HepG2 (cell line): ENCODE results near the gene EXOSC6. TPM values are rescaled to one million over a fixed set of nuclear protein-coding genes. Genes with fewer than 3 reads are reported as not detected.

ENCODE experiments used
- EZH2 ChIP-seq: conservative IDR thresholded peaks from 2 replicates; pipeline ENCODE4 v1.6.1; 2012; ENCODE audit warnings: mild to moderate bottlenecking, low read depth, low read length, moderate library complexity
- FOSL2 ChIP-seq: sonication (generic); formaldehyde crosslinking; IDR thresholded peaks from 2 replicates; pipeline ENCODE4 v1.4.0; 2020; ENCODE audit warnings: missing genetic modification reagents
- HDAC6 ChIP-seq: fragments of 200-600 bp; sonication (generic); IDR thresholded peaks from 2 replicates; pipeline ENCODE4 v1.7.0; 2017; ENCODE audit warnings: mild to moderate bottlenecking, antibody characterized with exemption, low read length, low read depth
- MAZ ChIP-seq, 2 experiments: sonication (generic) in 1 of 2; formaldehyde crosslinking in 1 of 2; IDR thresholded peaks; 2 replicates each; pipeline versions ENCODE4 v1.5.0 to v1.6.1; 2012 to 2020; ENCODE audit warnings: low read depth in 2 of 2, mild to moderate bottlenecking in 2 of 2, borderline replicate concordance in 1 of 2, improper control_type of control experiment in 1 of 2, low read length in 1 of 2, missing genetic modification reagents in 1 of 2, moderate library complexity in 1 of 2
- NBN ChIP-seq: fragments of 450-650 bp; conservative IDR thresholded peaks from 2 replicates; pipeline ENCODE4 v1.6.1; 2017
- NRL ChIP-seq: sonication (generic); formaldehyde crosslinking; IDR thresholded peaks from 2 replicates; pipeline ENCODE4 v1.5.0; 2020; ENCODE audit warnings: missing genetic modification reagents, mild to moderate bottlenecking, moderate library complexity, borderline replicate concordance
- RXRA ChIP-seq: sonication (generic); formaldehyde crosslinking; IDR thresholded peaks from 2 replicates; pipeline ENCODE4 v1.5.1; 2020; ENCODE audit warnings: missing genetic modification reagents
- SAFB2 ChIP-seq: sonication (generic); formaldehyde crosslinking; IDR thresholded peaks from 2 replicates; pipeline ENCODE4 v1.5.1; 2020; ENCODE audit warnings: missing genetic modification reagents, low read depth, mild to moderate bottlenecking, borderline replicate concordance
- U2AF1 ChIP-seq: fragments of 200-400 bp; formaldehyde crosslinking; optimal IDR thresholded peaks from 2 replicates; pipeline ENCODE3; 2017; ENCODE audit warnings: mild to moderate bottlenecking, low read depth, low read length
- ZNF24 ChIP-seq: fragments of 450-650 bp; IDR thresholded peaks from 2 replicates; pipeline ENCODE4 v1.6.1; 2017; ENCODE audit warnings: antibody characterized with exemption, mild to moderate bottlenecking
- ZNF264 ChIP-seq: sonication (generic); formaldehyde crosslinking; IDR thresholded peaks from 2 replicates; pipeline ENCODE4 v1.4.0; 2020; ENCODE audit warnings: missing genetic modification reagents
- polyA plus RNA-seq, 8 experiments: library from polyadenylated mRNA; depleted of rRNA in 3 of 8; stranded (reverse) in 7 of 8; unstranded in 1 of 8; fragments of >200 nt; fragmentation: Illumina TruSeq in 4 of 8; extraction: Trizol in 4 of 8; gene quantifications; 2 replicates each; pipeline versions ENCODE4 v1.2.1 to v1.2.3, GENCODE V29; 2011 to 2016; ENCODE audit warnings: low read depth in 4 of 8, missing spikeins in 1 of 8, mixed read lengths in 1 of 8; ENCODE audit not compliant: insufficient read depth in 1 of 8
- total RNA-seq, 5 experiments: library from RNA; depleted of rRNA; stranded (reverse); fragments of >200 nt; fragmentation: Illumina TruSeq; extraction: Trizol; gene quantifications; 2 replicates each; pipeline ENCODE4 v1.2.3, GENCODE V29; 2016; ENCODE audit warnings: low read depth in 1 of 5
- TF ChIP-seq, protein P1 (sequence below): sonication (generic); formaldehyde crosslinking; IDR thresholded peaks from 2 replicates; pipeline ENCODE4 v1.5.0; 2020; ENCODE audit warnings: mild to moderate bottlenecking, missing genetic modification reagents, borderline replicate concordance
- TF ChIP-seq, protein P2 (sequence below), 2 experiments: IDR thresholded peaks; 2 replicates each; pipeline ENCODE4 v1.6.1; 2011 to 2012; ENCODE audit warnings: low read length in 2 of 2, borderline replicate concordance in 1 of 2, low read depth in 1 of 2, mild to moderate bottlenecking in 1 of 2, moderate library complexity in 1 of 2
- TF ChIP-seq, protein P3 (sequence below): sonication (generic); formaldehyde crosslinking; IDR thresholded peaks from 2 replicates; pipeline ENCODE4 v1.5.0; 2020; ENCODE audit warnings: mild to moderate bottlenecking, missing genetic modification reagents, borderline replicate concordance

Gene EXOSC6
- total and polyA plus RNA-seq, 2 of the 13 experiments (the other 11 are each of a cell fraction or from before 2014, with no cell fraction given): 13.1 to 39.9 TPM

DNA sequence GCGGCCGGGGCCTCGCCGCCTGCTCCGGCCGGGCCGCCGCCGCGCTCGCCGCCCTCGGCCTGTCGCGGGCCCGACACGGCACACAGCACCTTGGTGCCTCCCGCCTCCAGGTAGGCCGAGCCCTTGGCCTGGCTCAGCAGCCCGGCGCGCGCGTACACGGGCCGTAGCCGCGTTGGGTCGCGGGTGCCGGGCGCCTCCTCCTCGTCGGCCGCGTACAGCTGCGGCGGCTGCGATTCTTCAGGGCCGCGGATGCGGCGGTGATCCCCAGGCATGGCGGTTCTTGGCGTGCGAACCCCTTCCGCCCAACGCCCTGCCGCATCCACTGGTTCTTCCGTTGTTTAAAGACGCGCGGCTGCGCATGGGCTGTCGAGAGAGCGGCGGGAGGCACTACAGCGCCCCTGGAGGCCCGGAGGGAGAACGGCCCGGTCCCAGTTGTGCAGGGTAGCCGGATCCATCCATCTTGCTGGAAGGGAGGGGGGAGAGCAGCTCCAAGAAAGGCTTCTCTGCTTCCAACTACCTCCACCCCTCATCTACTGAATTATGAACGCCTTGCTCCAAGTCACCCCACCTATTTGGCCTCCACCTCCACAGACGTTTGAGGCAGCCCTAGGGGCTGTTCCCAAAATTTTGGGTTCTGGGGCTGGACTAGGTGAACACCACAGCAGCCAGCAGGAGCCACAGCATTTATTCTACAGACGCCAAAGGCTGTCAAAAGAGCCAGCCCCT, at the start of gene EXOSC6 (continued):
- TF ChIP-seq, protein P1, sequence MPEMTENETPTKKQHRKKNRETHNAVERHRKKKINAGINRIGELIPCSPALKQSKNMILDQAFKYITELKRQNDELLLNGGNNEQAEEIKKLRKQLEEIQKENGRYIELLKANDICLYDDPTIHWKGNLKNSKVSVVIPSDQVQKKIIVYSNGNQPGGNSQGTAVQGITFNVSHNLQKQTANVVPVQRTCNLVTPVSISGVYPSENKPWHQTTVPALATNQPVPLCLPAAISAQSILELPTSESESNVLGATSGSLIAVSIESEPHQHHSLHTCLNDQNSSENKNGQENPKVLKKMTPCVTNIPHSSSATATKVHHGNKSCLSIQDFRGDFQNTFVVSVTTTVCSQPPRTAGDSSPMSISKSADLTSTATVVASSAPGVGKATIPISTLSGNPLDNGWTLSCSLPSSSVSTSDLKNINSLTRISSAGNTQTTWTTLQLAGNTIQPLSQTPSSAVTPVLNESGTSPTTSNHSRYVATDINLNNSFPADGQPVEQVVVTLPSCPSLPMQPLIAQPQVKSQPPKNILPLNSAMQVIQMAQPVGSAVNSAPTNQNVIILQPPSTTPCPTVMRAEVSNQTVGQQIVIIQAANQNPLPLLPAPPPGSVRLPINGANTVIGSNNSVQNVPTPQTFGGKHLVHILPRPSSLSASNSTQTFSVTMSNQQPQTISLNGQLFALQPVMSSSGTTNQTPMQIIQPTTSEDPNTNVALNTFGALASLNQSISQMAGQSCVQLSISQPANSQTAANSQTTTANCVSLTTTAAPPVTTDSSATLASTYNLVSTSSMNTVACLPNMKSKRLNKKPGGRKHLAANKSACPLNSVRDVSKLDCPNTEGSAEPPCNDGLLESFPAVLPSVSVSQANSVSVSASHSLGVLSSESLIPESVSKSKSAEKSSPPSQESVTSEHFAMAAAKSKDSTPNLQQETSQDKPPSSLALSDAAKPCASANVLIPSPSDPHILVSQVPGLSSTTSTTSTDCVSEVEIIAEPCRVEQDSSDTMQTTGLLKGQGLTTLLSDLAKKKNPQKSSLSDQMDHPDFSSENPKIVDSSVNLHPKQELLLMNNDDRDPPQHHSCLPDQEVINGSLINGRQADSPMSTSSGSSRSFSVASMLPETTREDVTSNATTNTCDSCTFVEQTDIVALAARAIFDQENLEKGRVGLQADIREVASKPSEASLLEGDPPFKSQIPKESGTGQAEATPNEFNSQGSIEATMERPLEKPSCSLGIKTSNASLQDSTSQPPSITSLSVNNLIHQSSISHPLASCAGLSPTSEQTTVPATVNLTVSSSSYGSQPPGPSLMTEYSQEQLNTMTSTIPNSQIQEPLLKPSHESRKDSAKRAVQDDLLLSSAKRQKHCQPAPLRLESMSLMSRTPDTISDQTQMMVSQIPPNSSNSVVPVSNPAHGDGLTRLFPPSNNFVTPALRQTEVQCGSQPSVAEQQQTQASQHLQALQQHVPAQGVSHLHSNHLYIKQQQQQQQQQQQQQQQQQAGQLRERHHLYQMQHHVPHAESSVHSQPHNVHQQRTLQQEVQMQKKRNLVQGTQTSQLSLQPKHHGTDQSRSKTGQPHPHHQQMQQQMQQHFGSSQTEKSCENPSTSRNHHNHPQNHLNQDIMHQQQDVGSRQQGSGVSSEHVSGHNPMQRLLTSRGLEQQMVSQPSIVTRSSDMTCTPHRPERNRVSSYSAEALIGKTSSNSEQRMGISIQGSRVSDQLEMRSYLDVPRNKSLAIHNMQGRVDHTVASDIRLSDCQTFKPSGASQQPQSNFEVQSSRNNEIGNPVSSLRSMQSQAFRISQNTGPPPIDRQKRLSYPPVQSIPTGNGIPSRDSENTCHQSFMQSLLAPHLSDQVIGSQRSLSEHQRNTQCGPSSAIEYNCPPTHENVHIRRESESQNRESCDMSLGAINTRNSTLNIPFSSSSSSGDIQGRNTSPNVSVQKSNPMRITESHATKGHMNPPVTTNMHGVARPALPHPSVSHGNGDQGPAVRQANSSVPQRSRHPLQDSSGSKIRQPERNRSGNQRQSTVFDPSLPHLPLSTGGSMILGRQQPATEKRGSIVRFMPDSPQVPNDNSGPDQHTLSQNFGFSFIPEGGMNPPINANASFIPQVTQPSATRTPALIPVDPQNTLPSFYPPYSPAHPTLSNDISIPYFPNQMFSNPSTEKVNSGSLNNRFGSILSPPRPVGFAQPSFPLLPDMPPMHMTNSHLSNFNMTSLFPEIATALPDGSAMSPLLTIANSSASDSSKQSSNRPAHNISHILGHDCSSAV (CRISPR knock-in tag): peak; percentile 42; the same call in 1 of the 2 replicates
- TF ChIP-seq ZNF264: no peak; the same call in 1 of the 2 replicates
- TF ChIP-seq, protein P2, sequence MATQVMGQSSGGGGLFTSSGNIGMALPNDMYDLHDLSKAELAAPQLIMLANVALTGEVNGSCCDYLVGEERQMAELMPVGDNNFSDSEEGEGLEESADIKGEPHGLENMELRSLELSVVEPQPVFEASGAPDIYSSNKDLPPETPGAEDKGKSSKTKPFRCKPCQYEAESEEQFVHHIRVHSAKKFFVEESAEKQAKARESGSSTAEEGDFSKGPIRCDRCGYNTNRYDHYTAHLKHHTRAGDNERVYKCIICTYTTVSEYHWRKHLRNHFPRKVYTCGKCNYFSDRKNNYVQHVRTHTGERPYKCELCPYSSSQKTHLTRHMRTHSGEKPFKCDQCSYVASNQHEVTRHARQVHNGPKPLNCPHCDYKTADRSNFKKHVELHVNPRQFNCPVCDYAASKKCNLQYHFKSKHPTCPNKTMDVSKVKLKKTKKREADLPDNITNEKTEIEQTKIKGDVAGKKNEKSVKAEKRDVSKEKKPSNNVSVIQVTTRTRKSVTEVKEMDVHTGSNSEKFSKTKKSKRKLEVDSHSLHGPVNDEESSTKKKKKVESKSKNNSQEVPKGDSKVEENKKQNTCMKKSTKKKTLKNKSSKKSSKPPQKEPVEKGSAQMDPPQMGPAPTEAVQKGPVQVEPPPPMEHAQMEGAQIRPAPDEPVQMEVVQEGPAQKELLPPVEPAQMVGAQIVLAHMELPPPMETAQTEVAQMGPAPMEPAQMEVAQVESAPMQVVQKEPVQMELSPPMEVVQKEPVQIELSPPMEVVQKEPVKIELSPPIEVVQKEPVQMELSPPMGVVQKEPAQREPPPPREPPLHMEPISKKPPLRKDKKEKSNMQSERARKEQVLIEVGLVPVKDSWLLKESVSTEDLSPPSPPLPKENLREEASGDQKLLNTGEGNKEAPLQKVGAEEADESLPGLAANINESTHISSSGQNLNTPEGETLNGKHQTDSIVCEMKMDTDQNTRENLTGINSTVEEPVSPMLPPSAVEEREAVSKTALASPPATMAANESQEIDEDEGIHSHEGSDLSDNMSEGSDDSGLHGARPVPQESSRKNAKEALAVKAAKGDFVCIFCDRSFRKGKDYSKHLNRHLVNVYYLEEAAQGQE (IDR thresholded peaks at IDR 0.05; ENCODE audit: borderline replicate concordance in 1 of 2, low read depth in 1 of 2, low read length in 2 of 2): peak in 1 of 2 experiments; percentile 69; a peak in 1 of 4 replicates
- peak; percentile 87 for TF ChIP-seq RXRA (CRISPR knock-in tag)
- peak; percentile 97 for TF ChIP-seq NRL
- TF ChIP-seq NBN: no peak
- TF ChIP-seq U2AF1: peak; percentile 70
- TF ChIP-seq FOSL2 (CRISPR knock-in tag): peak; percentile 69; the same call in 1 of the 2 replicates
- peak; percentile 87 for TF ChIP-seq MAZ (IDR thresholded peaks at IDR 0.05; ENCODE audit: borderline replicate concordance, low read depth, low read length)
- TF ChIP-seq MAZ (CRISPR knock-in tag; IDR thresholded peaks at IDR 0.05; ENCODE audit: low read depth): peak; percentile 82
- no peak for TF ChIP-seq EZH2
- TF ChIP-seq SAFB2: peak; percentile 96
- TF ChIP-seq, protein P3, sequence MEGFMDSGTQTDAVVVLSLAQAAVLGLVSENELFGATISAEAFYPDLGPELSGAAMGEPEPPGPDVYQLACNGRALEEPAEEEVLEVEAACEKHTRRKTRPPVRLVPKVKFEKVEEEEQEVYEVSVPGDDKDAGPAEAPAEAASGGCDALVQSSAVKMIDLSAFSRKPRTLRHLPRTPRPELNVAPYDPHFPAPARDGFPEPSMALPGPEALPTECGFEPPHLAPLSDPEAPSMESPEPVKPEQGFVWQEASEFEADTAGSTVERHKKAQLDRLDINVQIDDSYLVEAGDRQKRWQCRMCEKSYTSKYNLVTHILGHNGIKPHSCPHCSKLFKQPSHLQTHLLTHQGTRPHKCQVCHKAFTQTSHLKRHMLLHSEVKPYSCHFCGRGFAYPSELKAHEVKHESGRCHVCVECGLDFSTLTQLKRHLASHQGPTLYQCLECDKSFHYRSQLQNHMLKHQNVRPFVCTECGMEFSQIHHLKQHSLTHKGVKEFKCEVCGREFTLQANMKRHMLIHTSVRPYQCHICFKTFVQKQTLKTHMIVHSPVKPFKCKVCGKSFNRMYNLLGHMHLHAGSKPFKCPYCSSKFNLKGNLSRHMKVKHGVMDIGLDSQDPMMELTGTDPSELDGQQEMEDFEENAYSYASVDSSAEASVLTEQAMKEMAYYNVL: peak; percentile 79; the same call in 1 of the 2 replicates
- peak; percentile 46; the same call in 1 of the 2 replicates for TF ChIP-seq ZNF24
- TF ChIP-seq HDAC6: no peak
